HG02840 (cell line): Measurements from ENCODE around the gene VWA8.
"Not testable (repeated sequence)": the region's sequence is repeated elsewhere in the genome, so short reads cannot be mapped to it uniquely, and the experiment has no call there.

Experiments
- ATAC-seq: cut with Tn5 transposase; IDR thresholded peaks from one replicate; pipeline ENCODE4 v1.9.1; 2021; ENCODE audit warnings: mild to moderate bottlenecking, moderate library complexity, moderate number of reproducible peaks; ENCODE audit not compliant: unreplicated experiment, low FRiP score

The VWA8 gene

GRCh38 chr13:41654796-41655195 is 306.1 kb downstream of the VWA8 start:
- no peak for ATAC-seq

GRCh38 chr13:41652735-41653361 is 308.1 kb downstream of the VWA8 start:
- ATAC-seq: no peak

- no peak for ATAC-seq
Measured at GRCh38 chr13:41651413-41652058, 309.4 kb downstream of the VWA8 start.

GRCh38 chr13:41650706-41651105 is 310.2 kb downstream of the VWA8 start:
- ATAC-seq: no peak

- no peak for ATAC-seq
Measured at GRCh38 chr13:41649659-41650058, 311.2 kb downstream of the VWA8 start.

- ATAC-seq: no peak
Measured at GRCh38 chr13:41648314-41648935, 312.5 kb downstream of the VWA8 start.

GRCh38 chr13:41647699-41648313 is 313.1 kb downstream of the VWA8 start:
- ATAC-seq: not testable (repeated sequence)

- no peak for ATAC-seq
Measured at GRCh38 chr13:41645331-41645730, 315.6 kb downstream of the VWA8 start.

- no peak for ATAC-seq
Measured at GRCh38 chr13:41644742-41645141, 316.2 kb downstream of the VWA8 start.

GRCh38 chr13:41643507-41643906 is 317.4 kb downstream of the VWA8 start:
- no peak for ATAC-seq

- no peak for ATAC-seq
Measured at GRCh38 chr13:41641961-41642360, 318.9 kb downstream of the VWA8 start.

- no peak for ATAC-seq
Measured at GRCh38 chr13:41641429-41641828, 319.5 kb downstream of the VWA8 start.

GRCh38 chr13:41639955-41640780 is 320.7 kb downstream of the VWA8 start:
- ATAC-seq: no peak

GRCh38 chr13:41639237-41639904 is 321.5 kb downstream of the VWA8 start:
- ATAC-seq: no peak

GRCh38 chr13:41637586-41637985 is 323.3 kb downstream of the VWA8 start:
- no peak for ATAC-seq

GRCh38 chr13:41637032-41637431 is 323.9 kb downstream of the VWA8 start:
- not testable (repeated sequence) for ATAC-seq

GRCh38 chr13:41636590-41636989 is 324.3 kb downstream of the VWA8 start:
- not testable (repeated sequence) for ATAC-seq

- no peak for ATAC-seq
Measured at GRCh38 chr13:41634407-41634806, 326.5 kb downstream of the VWA8 start.

GRCh38 chr13:41633776-41634175 is 327.1 kb downstream of the VWA8 start:
- no peak for ATAC-seq
